HepG2 (cell line): Measurements from ENCODE around the gene DLEC1. TPM values are rescaled to one million over a fixed set of nuclear protein-coding genes. Genes with fewer than 3 reads are reported as not detected.

ENCODE experiments used
- CBX5 ChIP-seq: sonication (generic); formaldehyde crosslinking; IDR thresholded peaks from 2 replicates; pipeline ENCODE4 v1.4.0; 2020; ENCODE audit warnings: missing genetic modification reagents, borderline replicate concordance
- CTCF ChIP-seq: sonication (generic); formaldehyde crosslinking; IDR thresholded peaks from 2 replicates; pipeline ENCODE4 v1.5.0; 2020; ENCODE audit warnings: mild to moderate bottlenecking, missing genetic modification reagents, moderate library complexity
- ELF3 ChIP-seq: IDR thresholded peaks from 2 replicates; pipeline ENCODE4 v1.6.1; 2016; ENCODE audit warnings: missing genetic modification reagents, missing compliant biosample characterization
- FOXM1 ChIP-seq: sonication (generic); formaldehyde crosslinking; IDR thresholded peaks from 2 replicates; pipeline ENCODE4 v1.5.0; 2020; ENCODE audit warnings: missing genetic modification reagents
- GABPB1 ChIP-seq: IDR thresholded peaks from 2 replicates; pipeline ENCODE4 v1.6.1; 2016; ENCODE audit warnings: mild to moderate bottlenecking, missing genetic modification reagents, moderate library complexity, missing compliant biosample characterization
- HOXA5 ChIP-seq: sonication (generic); formaldehyde crosslinking; IDR thresholded peaks from 2 replicates; pipeline ENCODE4 v1.4.0; 2020; ENCODE audit warnings: missing genetic modification reagents
- IRX3 ChIP-seq: sonication (generic); formaldehyde crosslinking; IDR thresholded peaks from 2 replicates; pipeline ENCODE4 v1.8.1; 2023; ENCODE audit warnings: mild to moderate bottlenecking, low read depth, missing genetic modification reagents, borderline replicate concordance
- ISL2 ChIP-seq: sonication (generic); formaldehyde crosslinking; IDR thresholded peaks from 2 replicates; pipeline ENCODE4 v1.5.0; 2020; ENCODE audit warnings: missing genetic modification reagents
- KLF6 ChIP-seq: IDR thresholded peaks from 2 replicates; pipeline ENCODE4 v1.8.0; 2016; ENCODE audit warnings: missing biosample characterization, missing genetic modification reagents
- MIER3 ChIP-seq: IDR thresholded peaks from 2 replicates; pipeline ENCODE4 v1.6.1; 2016; ENCODE audit warnings: missing compliant biosample characterization, borderline replicate concordance
- NCOA5 ChIP-seq: sonication (generic); formaldehyde crosslinking; IDR thresholded peaks from 2 replicates; pipeline ENCODE4 v1.4.0; 2020; ENCODE audit warnings: missing genetic modification reagents
- POLR2AphosphoS2 ChIP-seq: IDR thresholded peaks from 2 replicates; pipeline ENCODE4 v1.6.1; 2011; ENCODE audit warnings: low read depth, low read length, improper control_type of control experiment
- POLR2G ChIP-seq: fragments of 200-400 bp; formaldehyde crosslinking; IDR thresholded peaks from 2 replicates; pipeline ENCODE4 v1.6.1; 2018; ENCODE audit warnings: mild to moderate bottlenecking, low read depth, low read length, moderate library complexity
- RERE ChIP-seq: IDR thresholded peaks from 2 replicates; pipeline ENCODE4 v1.6.1; 2016; ENCODE audit warnings: low read depth, missing genetic modification reagents, missing compliant biosample characterization
- RFX3 ChIP-seq: IDR thresholded peaks from 2 replicates; pipeline ENCODE4 v1.6.1; 2016; ENCODE audit warnings: missing biosample characterization, missing genetic modification reagents
- SNAI1 ChIP-seq: sonication (generic); formaldehyde crosslinking; IDR thresholded peaks from 2 replicates; pipeline ENCODE4 v1.5.0; 2020; ENCODE audit warnings: mild to moderate bottlenecking, missing genetic modification reagents, borderline replicate concordance
- SRY ChIP-seq: sonication (generic); formaldehyde crosslinking; IDR thresholded peaks from 2 replicates; pipeline ENCODE4 v1.8.0; 2022; ENCODE audit warnings: mild to moderate bottlenecking, missing genetic modification reagents
- ZFP90 ChIP-seq: sonication (generic); formaldehyde crosslinking; IDR thresholded peaks from 2 replicates; pipeline ENCODE4 v1.8.0; 2022; ENCODE audit warnings: missing genetic modification reagents, mild to moderate bottlenecking, inconsistent platforms, borderline replicate concordance
- ZKSCAN5 ChIP-seq: sonication (generic); formaldehyde crosslinking; IDR thresholded peaks from 2 replicates; pipeline ENCODE4 v1.5.1; 2020; ENCODE audit warnings: mild to moderate bottlenecking, missing genetic modification reagents
- ZNF136 ChIP-seq: sonication (generic); formaldehyde crosslinking; IDR thresholded peaks from 2 replicates; pipeline ENCODE4 v1.8.1; 2022; ENCODE audit warnings: low read depth, mild to moderate bottlenecking, moderate library complexity, missing genetic modification reagents
- ZNF317 ChIP-seq: sonication (generic); formaldehyde crosslinking; IDR thresholded peaks from 2 replicates; pipeline ENCODE4 v1.5.0; 2020; ENCODE audit warnings: mild to moderate bottlenecking, missing genetic modification reagents
- polyA plus RNA-seq, 8 experiments: library from polyadenylated mRNA; depleted of rRNA in 3 of 8; stranded (reverse) in 7 of 8; unstranded in 1 of 8; fragments of >200 nt; fragmentation: Illumina TruSeq in 4 of 8; extraction: Trizol in 4 of 8; gene quantifications; 2 replicates each; pipeline versions ENCODE4 v1.2.1 to v1.2.3, GENCODE V29; 2011 to 2016; ENCODE audit warnings: low read depth in 4 of 8, missing spikeins in 1 of 8, mixed read lengths in 1 of 8; ENCODE audit not compliant: insufficient read depth in 1 of 8
- total RNA-seq, 5 experiments: library from RNA; depleted of rRNA; stranded (reverse); fragments of >200 nt; fragmentation: Illumina TruSeq; extraction: Trizol; gene quantifications; 2 replicates each; pipeline ENCODE4 v1.2.3, GENCODE V29; 2016; ENCODE audit warnings: low read depth in 1 of 5
- TF ChIP-seq, protein P1 (sequence below): sonication (generic); formaldehyde crosslinking; conservative IDR thresholded peaks from 2 replicates; pipeline ENCODE4 v1.5.0; 2020; ENCODE audit warnings: missing genetic modification reagents
- TF ChIP-seq, protein P2 (sequence below): sonication (generic); formaldehyde crosslinking; IDR thresholded peaks from 2 replicates; pipeline ENCODE4 v1.4.0; 2020; ENCODE audit warnings: missing genetic modification reagents, mild to moderate bottlenecking, borderline replicate concordance

DLEC1 gene
- total and polyA plus RNA-seq, 2 of the 13 experiments (the other 11 are each of a cell fraction or from before 2014, with no cell fraction given) = 0.09 TPM; not detected in 1

- TF ChIP-seq CTCF (CRISPR knock-in tag) = peak; percentile 29; the same call in 1 of the 2 replicates
- TF ChIP-seq ELF3 = no peak
- no peak for TF ChIP-seq MIER3 (CRISPR knock-in tag)
- TF ChIP-seq FOXM1 (CRISPR knock-in tag) = no peak
- no peak for TF ChIP-seq KLF6 (CRISPR knock-in tag)
- TF ChIP-seq RFX3 (CRISPR knock-in tag) = no peak
- no peak for TF ChIP-seq RERE (CRISPR knock-in tag)
- no peak for TF ChIP-seq IRX3 (CRISPR knock-in tag)
- TF ChIP-seq, protein P1, sequence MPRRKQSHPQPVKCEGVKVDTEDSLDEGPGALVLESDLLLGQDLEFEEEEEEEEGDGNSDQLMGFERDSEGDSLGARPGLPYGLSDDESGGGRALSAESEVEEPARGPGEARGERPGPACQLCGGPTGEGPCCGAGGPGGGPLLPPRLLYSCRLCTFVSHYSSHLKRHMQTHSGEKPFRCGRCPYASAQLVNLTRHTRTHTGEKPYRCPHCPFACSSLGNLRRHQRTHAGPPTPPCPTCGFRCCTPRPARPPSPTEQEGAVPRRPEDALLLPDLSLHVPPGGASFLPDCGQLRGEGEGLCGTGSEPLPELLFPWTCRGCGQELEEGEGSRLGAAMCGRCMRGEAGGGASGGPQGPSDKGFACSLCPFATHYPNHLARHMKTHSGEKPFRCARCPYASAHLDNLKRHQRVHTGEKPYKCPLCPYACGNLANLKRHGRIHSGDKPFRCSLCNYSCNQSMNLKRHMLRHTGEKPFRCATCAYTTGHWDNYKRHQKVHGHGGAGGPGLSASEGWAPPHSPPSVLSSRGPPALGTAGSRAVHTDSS (CRISPR knock-in tag) = no peak
- no peak for TF ChIP-seq HOXA5 (CRISPR knock-in tag)
- no peak for TF ChIP-seq NCOA5 (CRISPR knock-in tag)
- no peak for TF ChIP-seq ZKSCAN5 (CRISPR knock-in tag)
- TF ChIP-seq ZNF317 (CRISPR knock-in tag) = no peak
- no peak for TF ChIP-seq POLR2G
- TF ChIP-seq, protein P2, sequence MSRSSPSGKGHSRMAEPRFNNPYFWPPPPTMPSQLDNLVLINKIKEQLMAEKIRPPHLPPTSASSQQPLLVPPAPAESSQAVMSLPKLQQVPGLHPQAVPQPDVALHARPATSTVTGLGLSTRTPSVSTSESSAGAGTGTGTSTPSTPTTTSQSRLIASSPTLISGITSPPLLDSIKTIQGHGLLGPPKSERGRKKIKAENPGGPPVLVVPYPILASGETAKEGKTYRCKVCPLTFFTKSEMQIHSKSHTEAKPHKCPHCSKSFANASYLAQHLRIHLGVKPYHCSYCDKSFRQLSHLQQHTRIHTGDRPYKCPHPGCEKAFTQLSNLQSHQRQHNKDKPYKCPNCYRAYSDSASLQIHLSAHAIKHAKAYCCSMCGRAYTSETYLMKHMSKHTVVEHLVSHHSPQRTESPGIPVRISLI (CRISPR knock-in tag) = peak; percentile 68; the same call in 1 of the 2 replicates
- no peak for TF ChIP-seq ISL2 (CRISPR knock-in tag)
- TF ChIP-seq SRY (CRISPR knock-in tag) = peak; percentile 60; the same call in 1 of the 2 replicates
- TF ChIP-seq POLR2AphosphoS2 = no peak
- TF ChIP-seq SNAI1 (CRISPR knock-in tag) = 0 out of 2 replicates have a peak, but pooled peaks have one; percentile 61
- no peak for TF ChIP-seq GABPB1 (CRISPR knock-in tag)
- TF ChIP-seq CBX5 (CRISPR knock-in tag) = no peak
- TF ChIP-seq ZNF136 = no peak
- TF ChIP-seq ZFP90 (CRISPR knock-in tag) = no peak
These were observed 125.6 kb downstream of the DLEC1 start (continued) for GRCh38 chr3:38164643-38164951.
